Measurements from ENCODE around the gene TBX2. TPM values are rescaled to one million over a fixed set of nuclear protein-coding genes. Genes with fewer than 3 reads are reported as not detected.

TBX2 gene
- total and polyA plus RNA-seq, 2 of the 13 experiments (the other 11 are each of a cell fraction or from before 2014, with no cell fraction given): 2.8 to 15.3 TPM

- 0 out of 2 replicates have a peak, but pooled peaks have one; percentile 37 for TF ChIP-seq ZNF280D (CRISPR knock-in tag; IDR thresholded peaks at IDR 0.05)
- TF ChIP-seq TEAD2 (CRISPR knock-in tag; IDR thresholded peaks at IDR 0.05): no peak
- TF ChIP-seq SSRP1 (CRISPR knock-in tag; IDR thresholded peaks at IDR 0.05): no peak
- TF ChIP-seq, protein P1, sequence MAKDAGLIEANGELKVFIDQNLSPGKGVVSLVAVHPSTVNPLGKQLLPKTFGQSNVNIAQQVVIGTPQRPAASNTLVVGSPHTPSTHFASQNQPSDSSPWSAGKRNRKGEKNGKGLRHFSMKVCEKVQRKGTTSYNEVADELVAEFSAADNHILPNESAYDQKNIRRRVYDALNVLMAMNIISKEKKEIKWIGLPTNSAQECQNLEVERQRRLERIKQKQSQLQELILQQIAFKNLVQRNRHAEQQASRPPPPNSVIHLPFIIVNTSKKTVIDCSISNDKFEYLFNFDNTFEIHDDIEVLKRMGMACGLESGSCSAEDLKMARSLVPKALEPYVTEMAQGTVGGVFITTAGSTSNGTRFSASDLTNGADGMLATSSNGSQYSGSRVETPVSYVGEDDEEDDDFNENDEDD (CRISPR knock-in tag; IDR thresholded peaks at IDR 0.05; ENCODE audit: borderline replicate concordance): no peak; the same call in 1 of the 2 replicates
- TF ChIP-seq BORCS8-MEF2B (CRISPR knock-in tag; IDR thresholded peaks at IDR 0.05): peak; percentile 33; the same call in 1 of the 2 replicates
- TF ChIP-seq, protein P2, sequence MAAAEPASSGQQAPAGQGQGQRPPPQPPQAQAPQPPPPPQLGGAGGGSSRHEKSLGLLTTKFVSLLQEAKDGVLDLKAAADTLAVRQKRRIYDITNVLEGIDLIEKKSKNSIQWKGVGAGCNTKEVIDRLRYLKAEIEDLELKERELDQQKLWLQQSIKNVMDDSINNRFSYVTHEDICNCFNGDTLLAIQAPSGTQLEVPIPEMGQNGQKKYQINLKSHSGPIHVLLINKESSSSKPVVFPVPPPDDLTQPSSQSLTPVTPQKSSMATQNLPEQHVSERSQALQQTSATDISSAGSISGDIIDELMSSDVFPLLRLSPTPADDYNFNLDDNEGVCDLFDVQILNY (CRISPR knock-in tag; conservative IDR thresholded peaks at IDR 0.05): no peak
- peak; percentile 10; the same call in 1 of the 2 replicates for TF ChIP-seq ZMYM3 (CRISPR knock-in tag; IDR thresholded peaks at IDR 0.05)
- TF ChIP-seq RBAK (CRISPR knock-in tag; IDR thresholded peaks at IDR 0.05): no peak
- TF ChIP-seq POLR2AphosphoS2 (IDR thresholded peaks at IDR 0.05; ENCODE audit: low read depth, low read length): no peak
- TF ChIP-seq ZNF333 (CRISPR knock-in tag; IDR thresholded peaks at IDR 0.05; ENCODE audit: borderline replicate concordance): no peak
- TF ChIP-seq KAT7 (CRISPR knock-in tag; IDR thresholded peaks at IDR 0.05; ENCODE audit: borderline replicate concordance): no peak
- no peak for TF ChIP-seq ZNF740 (CRISPR knock-in tag; IDR thresholded peaks at IDR 0.05)
- peak; percentile 49 for TF ChIP-seq ASH2L (IDR thresholded peaks at IDR 0.05; ENCODE audit: insufficient read length, low read depth, low read length)
- TF ChIP-seq RFXAP (CRISPR knock-in tag; IDR thresholded peaks at IDR 0.05; ENCODE audit: borderline replicate concordance): no peak
- TF ChIP-seq, protein P3, sequence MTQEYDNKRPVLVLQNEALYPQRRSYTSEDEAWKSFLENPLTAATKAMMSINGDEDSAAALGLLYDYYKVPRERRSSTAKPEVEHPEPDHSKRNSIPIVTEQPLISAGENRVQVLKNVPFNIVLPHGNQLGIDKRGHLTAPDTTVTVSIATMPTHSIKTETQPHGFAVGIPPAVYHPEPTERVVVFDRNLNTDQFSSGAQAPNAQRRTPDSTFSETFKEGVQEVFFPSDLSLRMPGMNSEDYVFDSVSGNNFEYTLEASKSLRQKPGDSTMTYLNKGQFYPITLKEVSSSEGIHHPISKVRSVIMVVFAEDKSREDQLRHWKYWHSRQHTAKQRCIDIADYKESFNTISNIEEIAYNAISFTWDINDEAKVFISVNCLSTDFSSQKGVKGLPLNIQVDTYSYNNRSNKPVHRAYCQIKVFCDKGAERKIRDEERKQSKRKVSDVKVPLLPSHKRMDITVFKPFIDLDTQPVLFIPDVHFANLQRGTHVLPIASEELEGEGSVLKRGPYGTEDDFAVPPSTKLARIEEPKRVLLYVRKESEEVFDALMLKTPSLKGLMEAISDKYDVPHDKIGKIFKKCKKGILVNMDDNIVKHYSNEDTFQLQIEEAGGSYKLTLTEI (CRISPR knock-in tag; conservative IDR thresholded peaks at IDR 0.05): no peak
- no peak for TF ChIP-seq ZNF143 (CRISPR knock-in tag; IDR thresholded peaks at IDR 0.05)
- no peak for TF ChIP-seq ZNF260 (CRISPR knock-in tag; IDR thresholded peaks at IDR 0.05; ENCODE audit: borderline replicate concordance, low read depth)
- no peak for TF ChIP-seq FOXO1 (CRISPR knock-in tag; IDR thresholded peaks at IDR 0.05)
- TF ChIP-seq, protein P4, sequence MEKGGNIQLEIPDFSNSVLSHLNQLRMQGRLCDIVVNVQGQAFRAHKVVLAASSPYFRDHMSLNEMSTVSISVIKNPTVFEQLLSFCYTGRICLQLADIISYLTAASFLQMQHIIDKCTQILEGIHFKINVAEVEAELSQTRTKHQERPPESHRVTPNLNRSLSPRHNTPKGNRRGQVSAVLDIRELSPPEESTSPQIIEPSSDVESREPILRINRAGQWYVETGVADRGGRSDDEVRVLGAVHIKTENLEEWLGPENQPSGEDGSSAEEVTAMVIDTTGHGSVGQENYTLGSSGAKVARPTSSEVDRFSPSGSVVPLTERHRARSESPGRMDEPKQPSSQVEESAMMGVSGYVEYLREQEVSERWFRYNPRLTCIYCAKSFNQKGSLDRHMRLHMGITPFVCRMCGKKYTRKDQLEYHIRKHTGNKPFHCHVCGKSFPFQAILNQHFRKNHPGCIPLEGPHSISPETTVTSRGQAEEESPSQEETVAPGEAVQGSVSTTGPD (CRISPR knock-in tag; IDR thresholded peaks at IDR 0.05): no peak
- no peak for TF ChIP-seq ZNF563 (CRISPR knock-in tag; IDR thresholded peaks at IDR 0.05)
- no peak for TF ChIP-seq HCFC1 (IDR thresholded peaks at IDR 0.05; ENCODE audit: low read depth, low read length)
These were observed 20.8 kb upstream of the TBX2 start (continued) for GRCh38 chr17:61378658-61379456.
